ENCODE measurements around the gene ASPSCR1. TPM values are rescaled to one million over a fixed set of nuclear protein-coding genes. Genes with fewer than 3 reads are reported as not detected.

Gene ASPSCR1
- total RNA-seq, 1 experiment from 2014 or later: 60.4 TPM

DNA sequence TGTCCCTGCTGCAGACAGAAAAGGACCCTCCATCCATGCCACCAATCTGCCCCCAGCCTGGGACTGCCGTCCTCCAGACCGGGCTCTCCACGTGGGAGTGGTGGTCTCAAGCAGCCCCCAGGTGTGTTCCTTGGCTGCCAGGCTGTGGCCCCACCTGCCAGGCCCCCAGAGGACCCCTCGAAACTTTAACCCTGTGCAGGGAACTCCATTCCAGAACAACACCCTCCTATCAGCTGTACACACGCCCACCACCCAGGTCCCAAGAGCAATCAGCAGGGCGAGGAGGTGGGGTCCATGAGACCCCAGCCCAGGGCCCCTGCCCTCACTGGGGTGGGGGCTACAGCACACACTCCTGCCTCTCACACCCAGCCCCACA is 41.7 kb upstream of the ASPSCR1 start:
- peaks cover 6% of the 10 kb centered on the region for H3K27me3 Mint-ChIP-seq (ENCODE audit: low read depth)
- TF ChIP-seq, protein P1, sequence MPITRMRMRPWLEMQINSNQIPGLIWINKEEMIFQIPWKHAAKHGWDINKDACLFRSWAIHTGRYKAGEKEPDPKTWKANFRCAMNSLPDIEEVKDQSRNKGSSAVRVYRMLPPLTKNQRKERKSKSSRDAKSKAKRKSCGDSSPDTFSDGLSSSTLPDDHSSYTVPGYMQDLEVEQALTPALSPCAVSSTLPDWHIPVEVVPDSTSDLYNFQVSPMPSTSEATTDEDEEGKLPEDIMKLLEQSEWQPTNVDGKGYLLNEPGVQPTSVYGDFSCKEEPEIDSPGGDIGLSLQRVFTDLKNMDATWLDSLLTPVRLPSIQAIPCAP (CRISPR knock-in tag; IDR thresholded peaks at IDR 0.05): no peak
- no peak for TF ChIP-seq ZBTB21 (CRISPR knock-in tag; IDR thresholded peaks at IDR 0.05; ENCODE audit: borderline replicate concordance)
- no peak for TF ChIP-seq ZNF416 (CRISPR knock-in tag; IDR thresholded peaks at IDR 0.05)
- TF ChIP-seq ATF2 (CRISPR knock-in tag; IDR thresholded peaks at IDR 0.05; ENCODE audit: borderline replicate concordance, low read depth): no peak
- no peak for TF ChIP-seq SMAD3 (CRISPR knock-in tag; IDR thresholded peaks at IDR 0.05; ENCODE audit: borderline replicate concordance)
- TF ChIP-seq, protein P2, sequence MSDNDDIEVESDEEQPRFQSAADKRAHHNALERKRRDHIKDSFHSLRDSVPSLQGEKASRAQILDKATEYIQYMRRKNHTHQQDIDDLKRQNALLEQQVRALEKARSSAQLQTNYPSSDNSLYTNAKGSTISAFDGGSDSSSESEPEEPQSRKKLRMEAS (CRISPR knock-in tag; IDR thresholded peaks at IDR 0.05): no peak
- TF ChIP-seq, protein P3, sequence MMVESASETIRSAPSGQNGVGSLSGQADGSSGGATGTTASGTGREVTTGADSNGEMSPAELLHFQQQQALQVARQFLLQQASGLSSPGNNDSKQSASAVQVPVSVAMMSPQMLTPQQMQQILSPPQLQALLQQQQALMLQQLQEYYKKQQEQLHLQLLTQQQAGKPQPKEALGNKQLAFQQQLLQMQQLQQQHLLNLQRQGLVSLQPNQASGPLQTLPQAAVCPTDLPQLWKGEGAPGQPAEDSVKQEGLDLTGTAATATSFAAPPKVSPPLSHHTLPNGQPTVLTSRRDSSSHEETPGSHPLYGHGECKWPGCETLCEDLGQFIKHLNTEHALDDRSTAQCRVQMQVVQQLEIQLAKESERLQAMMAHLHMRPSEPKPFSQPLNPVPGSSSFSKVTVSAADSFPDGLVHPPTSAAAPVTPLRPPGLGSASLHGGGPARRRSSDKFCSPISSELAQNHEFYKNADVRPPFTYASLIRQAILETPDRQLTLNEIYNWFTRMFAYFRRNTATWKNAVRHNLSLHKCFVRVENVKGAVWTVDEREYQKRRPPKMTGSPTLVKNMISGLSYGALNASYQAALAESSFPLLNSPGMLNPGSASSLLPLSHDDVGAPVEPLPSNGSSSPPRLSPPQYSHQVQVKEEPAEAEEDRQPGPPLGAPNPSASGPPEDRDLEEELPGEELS (CRISPR knock-in tag; IDR thresholded peaks at IDR 0.05): no peak
- TF ChIP-seq OVOL2 (CRISPR knock-in tag; IDR thresholded peaks at IDR 0.05; ENCODE audit: borderline replicate concordance): no peak
- TF ChIP-seq ZNF138 (CRISPR knock-in tag; conservative IDR thresholded peaks at IDR 0.05): no peak
- TF ChIP-seq ZSCAN18 (CRISPR knock-in tag; IDR thresholded peaks at IDR 0.05): no peak
- no peak for TF ChIP-seq ZNF671 (CRISPR knock-in tag; IDR thresholded peaks at IDR 0.05)
- no peak for TF ChIP-seq ZNF219 (CRISPR knock-in tag; IDR thresholded peaks at IDR 0.05; ENCODE audit: borderline replicate concordance)
- TF ChIP-seq NR1H2 (CRISPR knock-in tag; IDR thresholded peaks at IDR 0.05): no peak
- no peak for TF ChIP-seq ATF1 (CRISPR knock-in tag; IDR thresholded peaks at IDR 0.05)
- TF ChIP-seq CBFB (CRISPR knock-in tag; IDR thresholded peaks at IDR 0.05; ENCODE audit: low read depth): no peak
- ChIA-PET CTCF (interaction anchor here (1.3 to 2.1 kb wide), 3 partner anchors 8 to 95 kb away, joined by 3 to 8 read pairs (median 5); partner anchors contain the start of genes MAFG and RAC3), POLR2A (no interaction called here)
- ATAC-seq (no peak), DNase-seq (ENCODE audit: low spot score) (no peak)
- H3K4me1 Mint-ChIP-seq: peaks cover 15% of the 10 kb centered on the region; the same call in 1 of the 2 replicates
- no peak overlapping the region for H3K27ac Mint-ChIP-seq
- peak overlapping the region; percentile 88 for H3K4me3 Mint-ChIP-seq
- H3K9me3 Mint-ChIP-seq: no peaks in the 10 kb centered on the region
- H3K36me3 Mint-ChIP-seq: peaks cover 10% of the 10 kb centered on the region; the same call in 1 of the 2 replicates

- Mint-ChIP-seq H3K36me3 (peaks cover 5% of the 10 kb centered on the region; the same call in 1 of the 2 replicates), H3K27ac (no peak overlapping the region), H3K9me3 (no peaks in the 10 kb centered on the region), H3K4me3 (no peak overlapping the region), H3K4me1 (peaks cover 22% of the 10 kb centered on the region), H3K27me3 (ENCODE audit: low read depth) (peaks cover 23% of the 10 kb centered on the region)
- CTCF ChIA-PET: interaction anchor here (3.2 kb wide), 1 partner anchor 20 kb away, joined by 16 read pairs; no protein-coding TSS in a partner anchor
- no peak for DNase-seq (ENCODE audit: low spot score)
- no peak for ATAC-seq
- POLR2A ChIA-PET: no interaction called here
- no peak for TF ChIP-seq AR (CRISPR knock-in tag; IDR thresholded peaks at IDR 0.05)
- no peak for TF ChIP-seq RELA (CRISPR knock-in tag; IDR thresholded peaks at IDR 0.05; ENCODE audit: borderline replicate concordance)
- TF ChIP-seq ATF6 (CRISPR knock-in tag; IDR thresholded peaks at IDR 0.05): no peak
- TF ChIP-seq PRRX2 (CRISPR knock-in tag; IDR thresholded peaks at IDR 0.05): no peak
- TF ChIP-seq, protein P4, sequence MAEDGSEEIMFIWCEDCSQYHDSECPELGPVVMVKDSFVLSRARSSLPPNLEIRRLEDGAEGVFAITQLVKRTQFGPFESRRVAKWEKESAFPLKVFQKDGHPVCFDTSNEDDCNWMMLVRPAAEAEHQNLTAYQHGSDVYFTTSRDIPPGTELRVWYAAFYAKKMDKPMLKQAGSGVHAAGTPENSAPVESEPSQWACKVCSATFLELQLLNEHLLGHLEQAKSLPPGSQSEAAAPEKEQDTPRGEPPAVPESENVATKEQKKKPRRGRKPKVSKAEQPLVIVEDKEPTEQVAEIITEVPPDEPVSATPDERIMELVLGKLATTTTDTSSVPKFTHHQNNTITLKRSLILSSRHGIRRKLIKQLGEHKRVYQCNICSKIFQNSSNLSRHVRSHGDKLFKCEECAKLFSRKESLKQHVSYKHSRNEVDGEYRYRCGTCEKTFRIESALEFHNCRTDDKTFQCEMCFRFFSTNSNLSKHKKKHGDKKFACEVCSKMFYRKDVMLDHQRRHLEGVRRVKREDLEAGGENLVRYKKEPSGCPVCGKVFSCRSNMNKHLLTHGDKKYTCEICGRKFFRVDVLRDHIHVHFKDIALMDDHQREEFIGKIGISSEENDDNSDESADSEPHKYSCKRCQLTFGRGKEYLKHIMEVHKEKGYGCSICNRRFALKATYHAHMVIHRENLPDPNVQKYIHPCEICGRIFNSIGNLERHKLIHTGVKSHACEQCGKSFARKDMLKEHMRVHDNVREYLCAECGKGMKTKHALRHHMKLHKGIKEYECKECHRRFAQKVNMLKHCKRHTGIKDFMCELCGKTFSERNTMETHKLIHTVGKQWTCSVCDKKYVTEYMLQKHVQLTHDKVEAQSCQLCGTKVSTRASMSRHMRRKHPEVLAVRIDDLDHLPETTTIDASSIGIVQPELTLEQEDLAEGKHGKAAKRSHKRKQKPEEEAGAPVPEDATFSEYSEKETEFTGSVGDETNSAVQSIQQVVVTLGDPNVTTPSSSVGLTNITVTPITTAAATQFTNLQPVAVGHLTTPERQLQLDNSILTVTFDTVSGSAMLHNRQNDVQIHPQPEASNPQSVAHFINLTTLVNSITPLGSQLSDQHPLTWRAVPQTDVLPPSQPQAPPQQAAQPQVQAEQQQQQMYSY (CRISPR knock-in tag; IDR thresholded peaks at IDR 0.05): no peak
Measured at GRCh38 chr17:81939218-81939617, 38.2 kb upstream of the ASPSCR1 start.
